Raji (cell line): Measurements from ENCODE around the gene TCP10L.

Source experiments
- POLR2A ChIP-seq: IDR thresholded peaks from 2 replicates; pipeline ENCODE4 v1.6.1; 2011; ENCODE audit warnings: low read depth, low read length, control low read depth; ENCODE audit not compliant: insufficient read depth

The TCP10L gene, protein sequence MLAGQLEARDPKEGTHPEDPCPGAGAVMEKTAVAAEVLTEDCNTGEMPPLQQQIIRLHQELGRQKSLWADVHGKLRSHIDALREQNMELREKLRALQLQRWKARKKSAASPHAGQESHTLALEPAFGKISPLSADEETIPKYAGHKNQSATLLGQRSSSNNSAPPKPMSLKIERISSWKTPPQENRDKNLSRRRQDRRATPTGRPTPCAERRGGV

DNA sequence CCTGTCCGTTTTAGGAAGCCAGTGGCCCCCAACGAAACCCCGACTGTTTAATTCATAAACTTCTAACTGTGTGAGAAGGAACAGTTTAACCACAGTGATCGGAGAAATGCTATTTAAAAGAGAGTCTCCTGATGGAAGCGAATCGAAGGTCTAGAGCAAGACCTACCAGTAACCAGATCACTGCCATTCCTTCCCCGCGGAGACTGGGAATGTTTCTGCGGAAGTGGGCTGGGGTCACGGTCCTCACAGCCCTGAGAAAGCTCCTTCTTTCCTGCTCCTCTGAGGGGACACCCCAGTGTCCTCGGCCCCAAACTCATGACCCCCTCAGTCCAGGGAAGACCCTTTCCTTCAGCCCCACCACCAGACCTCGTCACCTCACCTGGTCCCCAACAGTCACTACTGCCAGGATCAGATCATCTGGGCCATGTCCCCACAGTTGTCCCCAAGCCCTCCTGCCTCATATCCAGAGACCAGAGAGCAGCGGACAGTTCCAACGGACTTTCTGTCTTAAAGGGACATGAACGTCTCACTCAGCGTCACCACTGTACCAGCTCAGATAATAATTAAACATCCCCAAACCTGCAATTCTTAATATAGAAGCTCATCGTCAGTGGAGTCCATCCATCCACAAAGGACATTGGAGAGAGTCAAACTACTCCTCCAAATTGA is at the start of gene TCP10L:
TSS of gene TCP10L (minus strand) at position 482 of the 669 bp plus-strand sequence. CDS start 1,219 bp downstream, outside the sequence.
- TF ChIP-seq POLR2A, result no peak

DNA sequence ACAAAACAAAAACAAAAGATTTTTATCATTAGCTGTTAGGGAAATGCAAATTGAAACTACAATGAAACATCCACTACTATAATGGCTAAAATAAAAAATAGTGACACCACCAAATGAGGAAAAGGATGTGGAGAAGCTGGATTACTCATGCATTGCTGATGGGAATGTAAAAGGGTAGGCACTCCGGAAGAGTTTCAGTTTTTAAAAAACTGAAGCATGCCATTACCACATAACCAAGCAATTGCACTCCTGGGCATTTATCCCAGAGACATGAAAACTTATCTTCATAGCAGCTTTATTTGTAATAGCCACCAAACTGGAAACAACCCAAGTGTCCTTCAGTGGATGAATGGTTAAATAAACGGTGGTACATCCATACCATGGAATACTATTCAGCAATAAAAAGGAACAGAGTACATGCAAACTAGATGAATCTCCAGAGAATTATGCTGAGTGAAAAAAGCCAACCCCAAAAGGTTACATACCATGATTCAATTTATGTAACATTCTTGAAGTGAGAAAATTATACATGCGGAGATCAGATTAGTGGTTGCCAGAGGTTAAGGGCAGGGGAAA is 41.4 kb upstream of the TCP10L start:
- TF ChIP-seq POLR2A, result no peak

DNA sequence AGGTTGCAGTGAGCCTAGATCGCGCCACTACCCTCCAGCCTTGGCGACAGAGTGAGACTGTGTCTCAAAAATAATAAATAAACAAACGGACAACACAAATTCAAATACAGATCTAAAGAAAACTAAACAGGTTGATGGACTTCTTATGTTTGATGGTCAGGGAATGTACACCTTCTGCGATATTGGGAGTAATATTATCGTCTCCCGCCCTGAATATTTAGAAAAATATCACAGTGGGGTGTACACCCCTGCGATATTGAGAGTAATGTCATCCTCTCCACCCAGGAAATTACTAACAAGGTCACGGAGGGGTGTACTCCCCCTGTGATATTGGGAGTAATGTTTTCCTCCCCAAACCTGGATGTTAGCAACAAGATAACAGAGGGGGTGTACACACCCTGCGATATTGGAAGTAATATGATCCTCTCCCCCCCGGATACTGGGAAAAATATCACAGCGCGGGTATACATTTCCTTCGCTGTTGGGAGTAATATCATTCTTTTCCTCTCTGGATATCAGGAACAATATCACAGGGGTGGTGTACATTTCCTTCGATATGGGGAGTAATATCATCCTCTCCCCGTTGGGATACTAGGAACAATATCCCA is 28.2 kb upstream of the TCP10L start:
- TF ChIP-seq POLR2A, result no peak

DNA sequence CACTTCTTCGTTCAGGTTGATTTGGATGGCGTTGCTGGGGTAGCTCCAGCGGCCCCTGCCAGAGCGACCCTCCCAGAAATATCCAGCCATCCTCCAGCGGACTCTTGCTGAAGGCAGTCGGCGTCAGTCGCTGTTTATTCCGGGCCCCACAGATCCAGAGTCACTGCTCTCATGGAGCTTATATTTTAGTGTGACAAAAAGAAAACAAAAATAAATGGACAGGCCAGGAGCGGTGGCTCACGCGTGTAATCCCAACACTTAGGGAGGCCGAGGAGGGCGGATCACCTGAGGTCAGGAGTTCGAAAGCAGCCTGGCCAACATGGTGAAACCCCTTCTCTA is 27.6 kb upstream of the TCP10L start:
- TF ChIP-seq POLR2A, result no peak

DNA sequence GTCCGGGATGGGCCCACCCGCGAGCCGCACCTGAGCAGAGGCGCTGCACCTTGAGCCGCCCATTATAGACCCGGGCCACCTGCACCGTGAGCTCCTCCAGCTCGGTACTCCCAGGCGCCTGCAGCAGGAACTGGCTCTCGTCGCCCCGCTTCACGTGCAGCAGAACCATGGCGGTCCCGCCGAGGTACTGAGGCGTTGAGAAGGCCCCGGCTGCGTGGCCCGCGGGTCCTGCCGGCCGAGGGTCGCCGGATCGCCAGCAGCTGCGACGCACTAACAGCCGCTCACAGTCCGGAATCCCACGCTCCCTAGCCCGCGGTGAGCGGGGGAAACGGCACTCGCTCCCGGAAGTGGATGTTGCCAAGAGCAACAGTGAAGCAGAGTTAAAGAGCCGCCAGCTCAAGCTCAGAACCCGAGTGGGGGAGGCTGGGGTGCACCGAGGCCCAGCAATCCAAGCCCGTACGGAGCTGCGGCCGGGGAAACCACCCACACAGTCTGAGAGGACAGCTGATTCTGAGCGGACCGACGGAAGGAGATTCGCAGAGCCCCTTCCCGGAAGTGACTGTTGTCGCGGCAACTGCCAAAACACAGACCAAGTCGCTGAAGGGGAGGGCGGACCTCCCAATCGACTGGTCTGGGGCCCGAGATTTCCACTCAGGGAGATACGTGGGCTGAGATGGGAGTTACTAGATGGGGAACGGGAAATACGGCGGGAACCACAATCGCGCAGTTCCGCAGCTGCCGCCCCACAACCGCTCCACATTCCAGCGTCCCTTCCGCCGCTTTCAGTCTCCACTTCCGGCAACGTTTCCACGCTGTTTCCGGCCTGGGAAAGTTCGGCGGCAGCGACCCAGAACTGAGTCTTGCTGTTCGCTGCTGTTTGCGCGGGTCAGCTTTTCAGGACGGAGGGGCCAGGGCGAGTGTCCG is 27.0 kb upstream of the TCP10L start, which contains the start of gene CFAP298:
TSS of gene CFAP298 (minus strand) at position 303 of the 924 bp plus-strand sequence. CDS start at position 169, 134 bp downstream.
- TF ChIP-seq POLR2A, result peak; percentile 66

DNA sequence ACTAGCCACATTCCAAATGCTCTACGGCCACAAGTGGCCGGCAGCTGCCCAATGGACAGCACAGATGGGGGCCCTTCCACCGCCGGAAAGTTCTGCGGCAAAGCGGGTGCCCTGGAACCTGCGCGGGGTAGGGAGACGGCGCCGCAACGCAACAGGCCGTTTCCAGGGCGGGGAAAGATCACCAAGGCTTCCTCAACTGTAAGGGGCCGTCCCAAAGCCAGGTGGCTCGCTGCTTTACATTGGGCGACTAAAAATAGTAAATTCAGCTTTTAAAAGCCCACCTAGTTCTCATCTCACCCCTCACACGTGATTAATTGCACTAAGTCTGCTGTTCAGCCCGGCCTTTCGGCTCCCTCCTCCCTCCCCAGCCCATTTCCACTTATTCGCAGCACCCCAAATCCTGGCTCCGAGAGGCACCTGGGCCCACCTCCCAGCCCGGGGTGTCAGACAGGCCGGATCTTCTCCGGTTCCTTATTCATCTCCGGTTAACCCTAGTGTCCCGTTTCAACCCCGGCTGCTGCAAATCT is 26.2 kb upstream of the TCP10L start:
- 0 out of 2 replicates have a peak, but pooled peaks have one; percentile 33 for TF ChIP-seq POLR2A

DNA sequence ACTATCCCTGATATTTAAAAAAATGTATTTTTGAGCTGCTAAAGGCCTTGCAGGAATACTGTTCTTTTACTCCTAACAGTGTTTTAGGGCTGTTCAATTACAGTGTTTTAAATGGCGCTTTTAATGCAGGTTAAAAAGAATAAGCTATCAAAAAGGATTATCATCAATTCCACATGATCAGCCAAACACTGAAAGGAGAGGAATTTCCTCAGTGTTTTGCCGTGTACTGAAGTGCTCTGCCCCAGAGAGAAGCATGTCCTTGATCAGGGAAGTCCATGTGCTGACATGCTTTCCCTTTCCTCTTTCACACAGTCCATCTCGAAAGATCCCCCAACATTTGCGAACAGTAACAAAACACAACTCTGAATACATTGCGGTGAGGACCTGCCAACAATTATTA is 23.5 kb upstream of the TCP10L start:
- TF ChIP-seq POLR2A, result no peak

DNA sequence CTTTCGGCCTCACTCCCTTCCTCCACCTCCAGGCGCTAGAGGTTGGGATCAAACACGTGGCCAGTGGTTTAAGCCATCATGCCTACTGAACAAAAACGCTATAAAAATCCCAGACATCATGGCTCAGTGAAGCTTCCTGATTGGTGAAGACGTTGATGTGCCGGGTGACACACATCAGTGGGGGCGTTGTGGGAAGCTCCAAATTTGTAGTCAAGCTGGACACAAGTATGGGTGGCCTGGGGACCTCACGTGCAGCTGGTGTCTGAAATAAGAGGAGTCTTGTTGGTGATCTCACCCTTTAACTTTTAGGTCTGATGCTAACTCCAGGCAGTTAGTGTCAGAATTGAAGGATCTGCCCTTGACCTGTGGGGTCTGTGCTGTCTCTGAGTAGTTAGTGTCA is 20.1 kb upstream of the TCP10L start:
- no peak for TF ChIP-seq POLR2A

DNA sequence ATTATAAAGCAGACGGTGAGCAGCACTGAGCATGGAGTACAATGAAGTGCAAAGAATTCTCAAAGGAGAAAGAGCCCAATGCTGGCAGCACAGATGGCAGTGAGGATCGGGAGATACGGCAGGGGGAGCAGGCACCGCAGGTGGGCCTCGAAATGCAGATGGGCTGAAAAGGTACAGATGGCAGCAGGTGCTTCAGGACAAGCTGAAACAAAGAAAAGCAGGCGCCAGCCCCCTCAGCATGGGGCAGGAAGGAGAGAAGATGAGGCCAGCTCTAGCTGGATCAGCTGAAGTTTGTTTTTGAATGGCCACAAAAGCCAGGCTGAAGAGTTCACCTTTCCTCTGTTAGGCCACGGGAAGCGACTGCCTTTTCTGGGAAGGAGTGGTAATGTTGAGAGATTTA is 19.1 kb upstream of the TCP10L start:
- TF ChIP-seq POLR2A, result no peak

DNA sequence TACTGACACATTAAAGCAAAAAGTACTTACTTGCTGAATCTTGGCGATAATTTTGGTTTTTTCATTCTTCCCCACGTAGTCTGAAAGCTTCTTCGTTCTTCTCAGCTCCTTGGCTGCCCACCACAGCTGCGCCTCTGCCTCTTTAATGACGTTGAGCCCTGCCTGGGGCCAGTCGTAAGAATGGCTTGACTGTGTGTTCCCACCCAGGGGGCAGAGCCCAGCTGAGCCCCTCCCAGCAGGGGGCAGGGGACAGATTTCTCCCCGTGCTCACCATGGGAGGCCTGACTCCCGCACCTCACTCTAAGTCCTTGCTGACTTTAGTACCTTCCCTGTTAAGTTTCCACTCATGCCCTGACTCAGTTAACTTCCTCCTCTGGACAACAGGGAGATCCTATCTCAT is 17.8 kb upstream of the TCP10L start:
- TF ChIP-seq POLR2A, result no peak

DNA sequence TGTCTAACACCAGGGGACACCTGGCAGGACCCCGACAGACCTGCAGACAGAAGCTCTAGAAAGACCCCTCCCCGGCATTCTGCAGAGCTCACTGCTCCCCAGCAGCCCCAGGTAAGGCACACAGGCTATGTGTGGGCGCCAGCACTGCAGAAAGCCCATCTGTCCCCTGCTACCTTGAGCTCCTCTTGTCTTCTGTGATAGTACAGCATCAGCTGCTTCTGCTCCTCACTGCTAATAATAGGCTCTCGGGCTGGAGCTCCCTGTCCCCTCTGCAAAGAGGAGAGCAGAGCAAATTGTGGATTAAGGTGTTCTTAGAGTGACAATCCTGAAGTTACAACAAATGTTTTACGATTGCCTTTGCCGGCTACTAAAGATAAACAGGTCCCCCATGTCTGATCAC is 16.8 kb upstream of the TCP10L start:
- no peak for TF ChIP-seq POLR2A

DNA sequence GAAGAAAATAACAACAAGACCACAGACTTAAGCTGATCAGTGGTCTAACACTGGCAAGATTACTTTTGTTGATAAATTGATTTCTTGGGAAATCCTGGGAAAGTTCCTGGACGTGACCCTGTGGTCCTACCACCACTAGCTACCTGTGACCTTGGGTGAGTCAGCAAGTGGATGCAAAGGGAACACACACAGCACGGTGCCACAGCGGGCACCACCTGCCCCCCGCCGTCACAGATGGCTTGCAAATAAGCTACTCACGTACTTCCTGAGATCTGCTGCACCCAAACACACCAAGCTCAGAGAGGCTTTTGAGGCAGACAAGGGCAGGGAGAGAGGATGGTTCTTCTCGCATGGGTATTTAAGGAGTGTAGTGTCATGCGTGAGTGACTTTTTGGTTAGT is 14.2 kb upstream of the TCP10L start:
- no peak for TF ChIP-seq POLR2A

DNA sequence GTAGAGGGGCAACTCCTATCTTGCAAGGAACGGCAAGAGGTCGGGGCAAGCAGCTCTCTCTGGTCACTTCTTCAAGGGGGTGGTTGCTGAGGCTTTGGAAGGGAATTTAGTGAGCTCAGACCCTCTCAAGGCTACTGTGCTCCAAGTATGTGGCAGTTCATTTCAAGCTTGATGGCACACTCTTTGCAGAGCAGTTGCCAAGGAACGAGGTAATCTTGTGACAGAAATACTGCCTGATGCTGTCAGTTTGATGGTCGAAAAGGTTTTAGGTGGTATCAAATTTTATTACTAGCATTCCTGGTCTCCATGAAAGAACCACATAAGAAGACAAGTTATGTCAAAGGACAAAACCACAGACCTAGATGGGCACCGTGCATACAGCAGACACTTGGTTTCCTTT is 13.8 kb upstream of the TCP10L start:
- no peak for TF ChIP-seq POLR2A

DNA sequence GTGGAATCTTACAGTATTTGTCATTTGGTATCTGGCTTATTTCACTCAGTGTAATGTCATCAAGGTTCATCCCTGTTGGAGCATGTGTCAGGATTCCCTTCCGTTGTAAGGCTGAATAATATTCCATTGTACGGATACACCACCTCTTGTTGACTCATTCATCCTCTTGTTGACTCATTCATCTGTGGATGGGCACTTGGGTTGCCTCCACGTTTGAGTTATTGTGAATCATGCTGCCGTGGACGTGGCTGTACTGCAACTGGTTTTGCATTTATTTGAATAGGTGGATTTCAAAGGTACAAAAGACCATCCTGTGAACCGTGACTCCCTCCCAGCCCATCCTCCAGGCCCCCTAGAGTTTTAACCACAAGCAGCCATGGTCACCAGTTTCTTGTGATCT is 11.9 kb upstream of the TCP10L start:
- no peak for TF ChIP-seq POLR2A

DNA sequence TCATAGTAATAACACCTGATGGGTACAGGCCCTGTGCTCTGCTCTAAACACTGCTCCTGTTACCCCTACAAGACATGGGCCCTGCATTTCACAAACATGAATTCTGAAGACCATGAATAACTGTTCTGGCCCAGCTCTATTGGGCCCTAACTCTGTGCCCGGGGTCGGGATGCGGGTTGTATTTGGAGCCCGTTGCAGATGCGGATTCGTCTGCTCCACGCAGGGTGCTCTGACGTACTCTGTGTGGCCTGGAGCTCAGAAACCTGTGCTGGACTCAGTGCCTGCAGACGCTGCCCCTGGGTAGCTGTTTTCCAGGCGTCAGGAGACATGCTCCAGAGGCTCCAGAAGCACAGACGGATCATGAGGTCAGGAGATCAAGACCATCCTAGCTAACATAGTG is 10.1 kb upstream of the TCP10L start:
- no peak for TF ChIP-seq POLR2A
